T-helper 17 cell (primary cell): ENCODE measurements around the gene TDRD3. TPM values are rescaled to one million over a fixed set of nuclear protein-coding genes. Genes with fewer than 3 reads are reported as not detected.
A peak's percentile ranks its signal among the peaks of the same experiment; 100 is the strongest.

Experiments
- ATAC-seq: fragments of 150-1000 bp; cut with Tn5 transposase; 2 replicates; pipeline ENCODE4 v1.10.0; 2021; ENCODE audit warnings: mild to moderate bottlenecking, moderate library complexity
- DNase-seq, 3 donors: peaks; one replicate each; pipeline versions ENCODE4 v3.0.0 to v3.0.0-alpha.2; 2020 to 2021
- H3K9me3 ChIP-seq: one replicate; pipeline ENCODE4 v1.7.0; 2013; ENCODE audit warnings: low read length, mild to moderate bottlenecking; ENCODE audit not compliant: control insufficient read depth, poor library complexity, severe bottlenecking
- H3K27ac Mint-ChIP-seq: one replicate; pipeline ENCODE4 v1.8.0; 2022; ENCODE audit warnings: mild to moderate bottlenecking, moderate library complexity, mixed read lengths
- H3K27me3 Mint-ChIP-seq: one replicate; pipeline ENCODE4 v1.8.0; 2022; ENCODE audit warnings: mixed read lengths
- H3K36me3 Mint-ChIP-seq: one replicate; pipeline ENCODE4 v1.8.0; 2022; ENCODE audit warnings: low read depth, mixed read lengths
- H3K4me1 Mint-ChIP-seq: one replicate; pipeline ENCODE4 v1.8.0; 2022; ENCODE audit warnings: mild to moderate bottlenecking, mixed read lengths
- H3K4me3 Mint-ChIP-seq: one replicate; pipeline ENCODE4 v1.8.0; 2022; ENCODE audit warnings: mild to moderate bottlenecking, moderate library complexity, mixed read lengths
- total RNA-seq, 4 donors: library from RNA in 2 of 4; stranded (reverse) in 2 of 4; gene quantifications; one replicate each; pipeline ENCODE4 v1.2.3 and lab custom pipeline; 2022 to 2026

The TDRD3 gene
- total RNA-seq, result 10 to 100 TPM; 25.4 to 27.4 TPM
- 43.0 to 54.0 reads per million in 2 donors for total RNA-seq (lab: John Stamatoyannopoulos, UW)

DNA sequence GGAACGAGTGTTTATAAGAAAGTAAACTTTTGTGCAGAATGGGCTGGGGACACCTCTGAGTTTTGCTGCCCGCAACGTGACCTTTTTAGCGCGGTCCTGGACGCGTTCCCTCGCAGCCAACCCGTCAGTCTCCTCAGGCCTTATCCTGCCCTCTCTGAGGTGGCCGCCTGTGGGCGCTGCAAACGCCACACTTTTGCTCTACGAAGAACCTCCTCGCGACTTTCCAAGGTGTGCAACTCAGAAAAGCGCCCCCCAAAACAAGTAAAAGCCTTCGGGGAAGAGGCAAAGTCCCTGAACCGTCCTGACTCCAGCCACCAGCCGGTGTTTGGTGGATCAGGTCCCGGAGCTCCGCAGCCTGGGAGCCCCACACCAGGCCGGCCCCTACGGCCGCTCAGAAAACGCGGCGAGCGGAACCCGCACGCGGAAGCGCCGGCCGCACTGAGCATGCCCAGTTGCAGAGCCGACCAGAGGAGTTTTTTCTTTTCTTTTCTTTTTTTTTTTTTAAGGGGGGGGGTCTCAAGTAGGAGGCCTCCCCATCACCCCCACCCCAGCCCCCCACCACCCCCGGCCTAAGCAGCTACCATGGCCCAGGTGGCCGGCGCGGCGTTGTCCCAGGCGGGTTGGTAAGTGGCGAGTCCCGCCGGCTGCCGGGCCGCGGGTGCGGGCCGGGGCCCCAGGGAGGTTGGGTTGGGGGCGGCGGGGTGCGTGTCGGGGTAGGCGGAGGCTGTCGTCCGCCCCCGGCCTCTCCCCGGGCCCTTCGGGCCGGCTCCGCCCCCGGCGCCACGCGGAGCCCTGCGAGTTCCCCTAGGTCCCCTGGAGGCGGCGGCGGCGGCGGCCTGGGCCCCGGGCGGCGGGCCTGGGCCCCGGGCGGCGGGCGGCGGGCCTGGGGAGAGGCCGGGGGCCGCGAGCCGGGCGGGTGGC, at the start of gene TDRD3:
Gene TDRD3, plus strand, starts transcription at position 438 of the 921 bp plus-strand sequence. Its CDS starts 145 bp downstream, at position 583.
- Mint-ChIP-seq H3K27me3 (no peaks in the 10 kb centered on the region), H3K4me3 (peak within 1 kb of the TSS; percentile 94), H3K36me3 (no peaks in the 10 kb centered on the region), H3K27ac (peak within 1 kb of the TSS; percentile 95), H3K4me1 (peaks cover 15% of the 10 kb centered on the region)
- DNase-seq (peak; percentile 64 to 72 (median 67)), ATAC-seq (peak; percentile 77)
- H3K9me3 ChIP-seq, result no peaks in the 10 kb centered on the region

DNA sequence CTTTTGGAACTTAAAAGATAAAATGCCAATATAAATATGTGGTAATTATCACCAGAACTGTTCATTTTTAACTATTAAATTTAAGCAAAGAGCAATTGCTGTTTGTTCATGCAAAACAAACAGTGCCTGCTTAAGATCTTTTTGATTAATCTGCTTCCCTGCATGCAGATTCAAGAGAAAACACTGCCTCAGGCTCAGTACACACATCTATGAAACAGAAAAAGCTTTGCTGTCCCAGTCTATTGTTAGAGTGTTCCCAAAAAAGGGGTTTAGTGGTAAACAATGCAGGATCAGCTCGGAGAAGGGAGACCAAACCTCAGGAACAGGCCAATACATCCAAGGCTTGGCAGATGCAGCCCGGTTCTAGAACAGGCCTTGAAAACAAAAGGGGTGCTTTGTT, 49.3 kb upstream of the TDRD3 start:
- Mint-ChIP-seq H3K4me3 (no peak overlapping the region), H3K27me3 (peaks cover 53% of the 10 kb centered on the region), H3K36me3 (peaks cover 3% of the 10 kb centered on the region), H3K4me1 (no peaks in the 10 kb centered on the region), H3K27ac (no peak overlapping the region)
- H3K9me3 ChIP-seq, result no peaks in the 10 kb centered on the region
- no peak for ATAC-seq
- DNase-seq, result no peak

DNA sequence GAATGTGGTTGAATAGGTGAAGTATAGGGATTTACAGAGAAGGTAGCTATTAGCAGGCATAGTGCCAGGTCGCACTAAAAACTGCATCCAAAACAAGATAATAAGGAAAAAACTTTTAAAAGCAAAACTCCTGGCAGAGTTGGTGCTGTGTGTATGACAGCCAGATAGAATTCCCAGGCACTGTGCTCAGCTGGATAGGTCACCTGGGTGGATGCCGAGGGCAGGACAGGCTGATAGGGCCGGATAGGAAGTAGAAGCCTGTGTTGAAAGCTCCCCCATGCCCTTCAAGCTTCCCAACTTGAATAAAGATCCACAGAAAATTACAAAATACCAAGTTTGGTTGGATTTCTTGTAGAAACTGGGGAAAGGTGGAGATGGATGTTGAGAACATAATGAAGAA, 48.9 kb upstream of the TDRD3 start:
- Mint-ChIP-seq H3K27ac (no peak overlapping the region), H3K27me3 (peaks cover 50% of the 10 kb centered on the region), H3K36me3 (peaks cover 3% of the 10 kb centered on the region), H3K4me3 (no peak overlapping the region), H3K4me1 (no peaks in the 10 kb centered on the region)
- DNase-seq, result no peak
- no peak for ATAC-seq
- no peaks in the 10 kb centered on the region for H3K9me3 ChIP-seq

DNA sequence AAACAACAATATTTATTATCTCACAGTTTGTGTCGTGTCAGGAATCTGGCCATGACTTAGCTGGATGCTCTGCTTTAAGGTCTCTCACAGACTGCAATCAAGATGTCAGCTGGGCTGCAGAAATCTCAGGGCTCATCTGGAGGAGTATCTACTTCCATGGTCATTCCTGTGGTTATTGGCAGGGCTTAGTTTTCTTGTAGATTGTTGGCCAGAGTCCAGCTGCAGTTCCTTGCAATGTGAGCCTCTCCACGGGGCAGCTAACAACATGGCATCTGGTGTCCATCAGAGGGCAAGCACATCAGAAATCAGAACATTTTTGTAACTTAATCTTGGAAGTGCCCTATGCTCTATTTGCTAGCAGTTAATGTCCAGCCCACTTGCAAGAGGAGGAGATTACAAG, 45.7 kb upstream of the TDRD3 start:
- no peak for ATAC-seq
- Mint-ChIP-seq H3K27me3 (peaks cover 38% of the 10 kb centered on the region), H3K4me3 (no peak overlapping the region), H3K36me3 (peaks cover 3% of the 10 kb centered on the region), H3K4me1 (no peaks in the 10 kb centered on the region), H3K27ac (no peak overlapping the region)
- no peak for DNase-seq
- no peaks in the 10 kb centered on the region for H3K9me3 ChIP-seq

DNA sequence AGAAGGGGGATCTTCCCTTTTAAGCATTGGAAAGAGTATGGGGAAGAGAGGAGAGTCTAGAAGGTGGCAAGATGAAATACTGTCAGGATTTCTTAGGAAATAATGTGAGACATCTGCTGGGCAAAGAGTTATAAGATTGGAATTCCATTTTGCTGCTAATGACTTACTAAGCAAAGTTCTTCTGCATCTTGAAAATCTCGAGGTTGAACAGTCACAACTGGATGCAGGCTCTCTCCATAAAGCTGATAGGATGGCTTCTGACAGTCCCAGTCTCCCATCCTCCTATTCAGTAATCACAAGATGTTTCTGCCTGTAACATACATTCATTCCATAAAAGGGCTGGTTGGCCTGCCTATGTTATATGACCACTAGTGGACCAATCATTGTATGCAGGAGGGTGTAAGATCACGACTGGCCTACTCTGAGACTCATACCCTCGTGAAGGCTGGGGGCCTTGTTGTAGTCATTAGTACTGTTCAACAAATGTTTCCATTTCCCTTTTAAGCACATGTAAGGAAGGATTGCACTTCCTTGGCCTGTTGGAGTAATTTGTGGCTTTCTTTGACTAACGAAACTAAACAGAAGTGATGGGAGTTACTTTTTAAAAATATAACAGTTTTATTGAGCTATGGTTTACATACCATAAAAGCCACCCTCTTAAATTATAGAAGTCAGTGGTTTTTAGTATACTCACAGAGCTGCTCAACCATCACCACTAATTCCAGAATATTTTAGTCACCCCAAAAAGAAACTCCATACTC, 45.0 kb upstream of the TDRD3 start:
- H3K9me3 ChIP-seq, result no peaks in the 10 kb centered on the region
- no peak overlapping the region for H3K27ac Mint-ChIP-seq
- DNase-seq, result no peak
- no peak overlapping the region for H3K4me3 Mint-ChIP-seq
- ATAC-seq, result no peak
- H3K36me3 Mint-ChIP-seq, result peaks cover 5% of the 10 kb centered on the region
- no peaks in the 10 kb centered on the region for H3K4me1 Mint-ChIP-seq
- peaks cover 42% of the 10 kb centered on the region for H3K27me3 Mint-ChIP-seq

DNA sequence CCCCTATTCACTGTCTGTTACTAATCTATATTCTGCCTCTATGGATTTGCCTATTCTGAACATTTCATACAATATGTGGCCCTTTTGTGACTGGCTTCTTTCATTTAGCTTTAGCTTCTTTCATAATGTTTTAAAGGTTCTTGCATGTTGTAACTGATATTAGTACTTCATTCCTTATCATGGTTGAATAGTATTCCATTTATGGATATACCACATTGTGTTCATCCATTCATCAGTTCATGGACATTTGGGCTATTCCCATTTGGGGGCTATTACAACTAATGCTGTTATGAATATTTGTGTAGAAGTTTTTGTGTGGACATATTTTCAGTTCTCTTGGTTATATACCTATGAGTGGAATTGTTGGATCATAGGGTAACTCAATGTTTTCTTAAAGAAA, 44.4 kb upstream of the TDRD3 start:
- no peaks in the 10 kb centered on the region for H3K4me1 Mint-ChIP-seq
- peaks cover 5% of the 10 kb centered on the region for H3K36me3 Mint-ChIP-seq
- ATAC-seq, result no peak
- H3K9me3 ChIP-seq, result no peaks in the 10 kb centered on the region
- peaks cover 41% of the 10 kb centered on the region for H3K27me3 Mint-ChIP-seq
- no peak overlapping the region for H3K4me3 Mint-ChIP-seq
- DNase-seq, result no peak
- no peak overlapping the region for H3K27ac Mint-ChIP-seq

DNA sequence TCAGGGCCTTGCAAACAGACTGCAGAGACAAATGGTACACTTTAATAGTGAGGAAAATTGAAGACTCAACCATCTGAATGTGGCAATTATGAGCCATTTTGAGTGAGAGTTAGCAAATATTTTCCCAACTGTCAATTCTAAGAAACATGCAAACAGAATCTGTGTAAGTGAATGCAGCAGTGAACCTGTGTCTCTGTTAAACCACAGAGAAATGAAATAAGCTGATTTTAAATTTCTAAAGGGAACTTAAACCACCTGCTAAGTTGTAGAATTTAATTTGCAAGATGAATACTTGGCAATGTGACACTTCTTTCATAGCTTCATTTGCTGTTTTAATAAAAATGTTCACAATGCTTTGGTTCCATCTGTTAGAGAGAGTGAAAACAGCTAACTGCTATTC, 42.0 kb upstream of the TDRD3 start:
- DNase-seq, result no peak
- no peak for ATAC-seq
- Mint-ChIP-seq H3K27ac (no peak overlapping the region), H3K36me3 (peaks cover 2% of the 10 kb centered on the region), H3K4me3 (no peak overlapping the region), H3K4me1 (no peaks in the 10 kb centered on the region), H3K27me3 (peaks cover 17% of the 10 kb centered on the region)
- no peaks in the 10 kb centered on the region for H3K9me3 ChIP-seq

DNA sequence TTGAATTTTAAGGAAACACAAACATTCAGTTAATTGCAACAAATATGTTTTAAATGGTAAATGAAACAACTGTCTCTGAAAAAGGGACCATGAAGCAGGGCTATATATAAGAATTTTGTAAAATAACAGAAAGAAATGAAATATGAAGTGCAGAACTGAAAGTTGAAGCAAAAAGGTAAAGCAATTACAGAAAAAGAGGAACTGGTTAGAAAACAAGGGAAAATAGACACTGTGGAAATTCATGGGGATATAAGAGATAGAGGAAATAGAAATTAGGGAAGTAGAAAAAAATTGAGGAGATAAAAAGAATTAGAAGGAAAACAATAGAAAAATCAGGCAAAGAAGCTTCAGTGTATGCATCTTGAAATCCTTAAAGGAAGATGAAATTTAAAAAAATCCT, 40.0 kb upstream of the TDRD3 start:
- H3K27me3 Mint-ChIP-seq, result peaks cover 19% of the 10 kb centered on the region
- H3K27ac Mint-ChIP-seq, result no peak overlapping the region
- peaks cover 2% of the 10 kb centered on the region for H3K36me3 Mint-ChIP-seq
- ATAC-seq, result no peak
- DNase-seq, result no peak
- no peaks in the 10 kb centered on the region for H3K4me1 Mint-ChIP-seq
- H3K4me3 Mint-ChIP-seq, result no peak overlapping the region
- no peaks in the 10 kb centered on the region for H3K9me3 ChIP-seq

DNA sequence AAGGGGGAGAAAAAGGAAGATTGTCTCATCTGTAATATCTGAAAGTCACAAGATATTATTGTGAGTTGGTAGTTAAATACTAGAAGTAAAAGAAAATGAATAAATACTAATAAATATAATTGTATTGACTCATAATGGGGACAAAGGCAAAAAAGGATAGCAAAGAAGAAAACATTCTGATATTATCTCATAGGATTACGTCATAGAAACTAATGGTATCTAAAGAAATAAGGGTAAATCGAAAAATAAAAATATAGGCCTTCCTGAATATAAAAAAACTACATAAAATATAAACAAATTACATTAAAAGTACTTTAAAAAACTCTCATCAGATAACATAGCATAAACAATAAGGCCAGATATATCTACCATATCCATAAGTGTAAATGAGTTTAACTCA, 38.6 kb upstream of the TDRD3 start:
- H3K9me3 ChIP-seq, result no peaks in the 10 kb centered on the region
- ATAC-seq (no peak), DNase-seq (no peak)
- Mint-ChIP-seq H3K27ac (no peak overlapping the region), H3K27me3 (peaks cover 24% of the 10 kb centered on the region), H3K4me3 (no peak overlapping the region), H3K4me1 (no peaks in the 10 kb centered on the region), H3K36me3 (peaks cover 2% of the 10 kb centered on the region)

DNA sequence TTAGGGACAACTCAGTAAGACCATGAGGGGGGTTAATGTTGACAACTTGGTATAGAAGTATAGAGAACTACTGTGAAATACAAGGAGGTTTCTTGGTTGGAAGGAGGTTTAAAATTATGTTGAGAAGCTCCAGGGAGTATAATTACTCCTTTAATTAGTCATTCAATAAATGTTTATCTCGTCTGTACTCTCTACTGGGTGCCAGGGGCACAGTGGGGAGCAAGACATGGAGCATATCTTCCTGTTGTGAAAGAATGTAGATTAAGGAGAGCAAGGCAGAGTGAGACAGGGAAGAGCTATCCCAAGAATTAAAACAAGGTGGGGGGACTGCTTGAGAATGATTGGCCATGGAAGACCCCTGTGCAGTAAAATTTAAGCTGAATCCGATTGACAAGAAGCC, 33.7 kb upstream of the TDRD3 start:
- H3K27ac Mint-ChIP-seq, result no peak overlapping the region
- no peak overlapping the region for H3K4me3 Mint-ChIP-seq
- no peaks in the 10 kb centered on the region for H3K36me3 Mint-ChIP-seq
- H3K9me3 ChIP-seq, result no peaks in the 10 kb centered on the region
- no peaks in the 10 kb centered on the region for H3K4me1 Mint-ChIP-seq
- no peak for DNase-seq
- ATAC-seq, result no peak
- peaks cover 14% of the 10 kb centered on the region for H3K27me3 Mint-ChIP-seq

DNA sequence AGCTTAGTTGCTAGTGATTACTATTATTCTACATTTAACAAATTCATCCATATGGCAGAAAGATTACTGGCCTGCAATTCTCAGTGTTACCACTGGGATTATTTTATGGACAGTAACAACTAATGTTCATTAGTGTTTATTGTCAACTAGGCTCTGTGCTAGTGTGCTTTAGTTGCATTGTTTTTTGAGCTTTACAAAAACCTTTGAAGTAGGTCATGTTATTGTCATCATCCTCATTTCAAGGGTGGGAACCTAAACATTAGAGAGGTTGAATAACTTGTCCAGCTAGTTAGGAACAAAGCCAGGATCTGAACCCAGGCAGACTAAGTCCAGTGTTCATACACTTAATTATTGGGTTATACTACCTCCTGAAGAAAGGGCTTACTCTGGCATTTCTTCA, 27.8 kb upstream of the TDRD3 start:
- H3K4me1 Mint-ChIP-seq, result peaks cover 2% of the 10 kb centered on the region

DNA sequence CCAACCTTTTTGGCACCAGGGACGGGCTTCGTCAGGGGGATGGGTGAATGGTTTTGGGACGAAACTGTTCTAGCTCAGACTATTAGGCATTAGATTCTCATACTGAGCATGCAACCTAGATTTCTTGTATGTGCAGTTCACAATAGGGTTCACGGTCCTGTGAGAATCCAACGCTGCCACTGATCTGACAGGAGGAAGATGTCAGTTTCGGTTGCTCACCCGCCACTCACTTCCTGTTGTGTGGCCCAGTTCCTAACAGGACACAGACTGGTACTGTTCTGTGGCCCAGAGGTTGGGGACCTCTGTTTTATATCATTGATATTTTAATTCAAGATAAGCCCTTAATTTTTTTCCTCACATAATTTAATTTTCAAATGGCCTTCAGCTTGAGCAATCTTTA, 26.7 kb upstream of the TDRD3 start:
- H3K36me3 Mint-ChIP-seq, result peaks cover 4% of the 10 kb centered on the region
- H3K27ac Mint-ChIP-seq, result no peak overlapping the region
- ATAC-seq (no peak), DNase-seq (no peak)
- H3K9me3 ChIP-seq, result no peaks in the 10 kb centered on the region
- peaks cover 7% of the 10 kb centered on the region for H3K27me3 Mint-ChIP-seq
- peaks cover 2% of the 10 kb centered on the region for H3K4me1 Mint-ChIP-seq
- no peak overlapping the region for H3K4me3 Mint-ChIP-seq

More for the DNA sequence above, 27.8 kb upstream of the TDRD3 start:
- DNase-seq, result no peak
- ATAC-seq, result no peak
- no peaks in the 10 kb centered on the region for H3K36me3 Mint-ChIP-seq
- no peak overlapping the region for H3K27ac Mint-ChIP-seq
- peaks cover 7% of the 10 kb centered on the region for H3K27me3 Mint-ChIP-seq
- no peaks in the 10 kb centered on the region for H3K9me3 ChIP-seq
- no peak overlapping the region for H3K4me3 Mint-ChIP-seq

DNA sequence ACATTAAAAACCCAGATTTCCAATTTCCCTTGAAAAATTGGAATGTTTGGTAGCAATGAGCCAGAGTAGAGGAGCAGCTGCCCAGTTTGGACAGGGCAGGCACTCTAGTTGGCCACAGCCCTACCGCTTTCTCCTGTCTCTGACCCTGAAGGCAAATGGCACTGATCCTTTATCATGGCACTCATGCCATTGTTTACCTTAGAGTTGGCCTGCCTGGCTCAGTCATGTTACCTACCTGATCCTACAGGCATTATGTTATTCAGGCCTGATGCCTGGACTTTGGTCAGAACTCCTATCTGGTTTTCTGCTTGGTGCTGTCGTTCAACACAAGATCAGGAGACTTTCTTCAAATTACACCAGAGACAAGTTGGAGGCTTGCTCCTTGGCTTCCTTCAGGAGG, 24.9 kb upstream of the TDRD3 start:
- Mint-ChIP-seq H3K27ac (no peak overlapping the region), H3K4me3 (no peak overlapping the region), H3K4me1 (peaks cover 2% of the 10 kb centered on the region), H3K27me3 (peaks cover 7% of the 10 kb centered on the region), H3K36me3 (peaks cover 4% of the 10 kb centered on the region)
- H3K9me3 ChIP-seq, result no peaks in the 10 kb centered on the region
- DNase-seq, result no peak
- no peak for ATAC-seq
